HG03565 (cell line): ENCODE measurements around the gene SLC8A2.
"Not testable (repeated sequence)": the region's sequence is repeated elsewhere in the genome, so short reads cannot be mapped to it uniquely, and the experiment has no call there.

ENCODE experiments used
- ATAC-seq: cut with Tn5 transposase; IDR thresholded peaks from one replicate; pipeline ENCODE4 v1.9.1; 2021; ENCODE audit warnings: mild to moderate bottlenecking, moderate library complexity; ENCODE audit not compliant: unreplicated experiment

The SLC8A2 gene

GRCh38 chr19:47383890-47384289 is 87.8 kb downstream of the SLC8A2 start:
- ATAC-seq, result not testable (repeated sequence)

- no peak for ATAC-seq
Observed at GRCh38 chr19:47381653-47382279, 89.9 kb downstream of the SLC8A2 start.

- no peak for ATAC-seq
Observed at GRCh38 chr19:47381121-47381520, 90.6 kb downstream of the SLC8A2 start.

- ATAC-seq, result no peak
Observed at GRCh38 chr19:47380559-47380958, 91.1 kb downstream of the SLC8A2 start.

GRCh38 chr19:47379381-47379938 is 92.2 kb downstream of the SLC8A2 start:
- ATAC-seq, result no peak

- ATAC-seq, result no peak
Observed at GRCh38 chr19:47378246-47378645, 93.4 kb downstream of the SLC8A2 start.
